ENCODE measurements around the gene SLC25A30. TPM values are rescaled to one million over a fixed set of nuclear protein-coding genes. Genes with fewer than 3 reads are reported as not detected.

Gene SLC25A30
- total RNA-seq, 1 experiment from 2014 or later = 6.3 TPM

Other genes starting within 250 kb of the SLC25A30 start
- gene KCTD4, start 217.3 kb downstream of the SLC25A30 start, total RNA-seq (2021) = not detected in 2 replicates
- gene TPT1, start 77.2 kb downstream of the SLC25A30 start, total RNA-seq (2021) = 2,205 and 2,239 TPM in 2 replicates
- gene COG3, start 46.6 kb upstream of the SLC25A30 start, total RNA-seq (2021) = 15.6 and 16.5 TPM in 2 replicates
- gene ERICH6B, start 197.4 kb upstream of the SLC25A30 start, total RNA-seq (2021) = not detected in 2 replicates